Calu3 (cell line): ENCODE measurements around the gene ZSCAN5C. TPM values are rescaled to one million over a fixed set of nuclear protein-coding genes. Genes with fewer than 3 reads are reported as not detected.

Source experiments
- BruUV-seq: library from RNA; stranded (reverse); fragments of 400-500 nt; replicated peaks from 2 replicates; lab custom pipeline; 2021; lab: Mats Ljungman, UMichigan
- CTCF ChIA-PET: fragments of 300-600 bp; sonication (Branson Sonifier 250); formaldehyde crosslinking; loops from one replicate; lab custom pipeline; 2022; ENCODE audit warnings: antibody characterized with exemption; lab: Charles Lee
- DNase-seq: peaks from one replicate; pipeline ENCODE4 v3.0.0; 2022
- H3K27ac Mint-ChIP-seq: one replicate; pipeline ENCODE4 v1.8.0; 2022; ENCODE audit warnings: mixed read lengths; ENCODE audit not compliant: unreplicated experiment
- H3K27me3 Mint-ChIP-seq: one replicate; pipeline ENCODE4 v1.8.0; 2022; ENCODE audit warnings: mixed read lengths; ENCODE audit not compliant: unreplicated experiment
- H3K36me3 Mint-ChIP-seq: one replicate; pipeline ENCODE4 v1.8.0; 2022; ENCODE audit warnings: mild to moderate bottlenecking, moderate library complexity, mixed read lengths; ENCODE audit not compliant: insufficient read depth, unreplicated experiment
- H3K4me1 Mint-ChIP-seq: one replicate; pipeline ENCODE4 v1.8.0; 2022; ENCODE audit warnings: mild to moderate bottlenecking, low read depth, mixed read lengths; ENCODE audit not compliant: unreplicated experiment
- H3K4me3 Mint-ChIP-seq: one replicate; pipeline ENCODE4 v1.8.0; 2022; ENCODE audit warnings: mild to moderate bottlenecking, low read depth, moderate library complexity, mixed read lengths; ENCODE audit not compliant: unreplicated experiment
- H3K9me3 Mint-ChIP-seq: one replicate; pipeline ENCODE4 v1.8.0; 2022; ENCODE audit warnings: low read depth, mixed read lengths; ENCODE audit not compliant: unreplicated experiment
- intact Hi-C: fragments of 100-400 bp; cut with micrococcal nuclease; formaldehyde crosslinking; loops from one replicate; pipeline ENCODE4 v1.10.0; 2022; ENCODE audit not compliant: unreplicated experiment
- total RNA-seq: library from RNA; stranded (reverse); gene quantifications from 2 replicates; pipeline ENCODE4 v1.2.3, GENCODE V29; 2022
- TF ChIP-seq, protein P1 (sequence below): fragments of 200-600 bp; IDR thresholded peaks from one replicate; pipeline ENCODE4 v1.8.0; 2022; ENCODE audit warnings: antibody characterized with exemption; ENCODE audit not compliant: unreplicated experiment

The ZSCAN5C gene
- total RNA-seq, 1 experiment from 2014 or later = not detected

DNA sequence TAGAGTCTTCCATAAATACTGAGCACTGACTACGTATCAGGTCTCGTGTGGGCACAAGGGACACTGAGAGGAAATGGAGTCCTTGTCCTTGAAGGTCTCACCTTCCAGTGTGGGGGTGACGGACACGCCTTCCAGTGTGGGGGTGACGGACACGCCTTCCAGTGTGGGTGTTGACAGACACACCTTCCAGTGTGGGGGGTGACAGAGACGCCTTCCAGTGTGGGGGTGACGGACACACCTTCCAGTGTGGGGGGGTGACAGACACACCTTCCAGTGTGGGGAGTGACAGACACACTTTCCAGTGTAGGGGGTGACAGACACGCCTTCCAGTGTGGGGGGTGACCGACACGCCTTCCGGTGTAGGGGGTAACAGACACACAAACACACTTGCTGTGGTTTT is 56.2 kb downstream of the ZSCAN5C start:
- CTCF ChIA-PET = interaction anchor here (2.4 kb wide), 1 partner anchor 75 kb away, joined by 6 read pairs; no protein-coding TSS in a partner anchor
- DNase-seq = no peak
- TF ChIP-seq, protein P1, sequence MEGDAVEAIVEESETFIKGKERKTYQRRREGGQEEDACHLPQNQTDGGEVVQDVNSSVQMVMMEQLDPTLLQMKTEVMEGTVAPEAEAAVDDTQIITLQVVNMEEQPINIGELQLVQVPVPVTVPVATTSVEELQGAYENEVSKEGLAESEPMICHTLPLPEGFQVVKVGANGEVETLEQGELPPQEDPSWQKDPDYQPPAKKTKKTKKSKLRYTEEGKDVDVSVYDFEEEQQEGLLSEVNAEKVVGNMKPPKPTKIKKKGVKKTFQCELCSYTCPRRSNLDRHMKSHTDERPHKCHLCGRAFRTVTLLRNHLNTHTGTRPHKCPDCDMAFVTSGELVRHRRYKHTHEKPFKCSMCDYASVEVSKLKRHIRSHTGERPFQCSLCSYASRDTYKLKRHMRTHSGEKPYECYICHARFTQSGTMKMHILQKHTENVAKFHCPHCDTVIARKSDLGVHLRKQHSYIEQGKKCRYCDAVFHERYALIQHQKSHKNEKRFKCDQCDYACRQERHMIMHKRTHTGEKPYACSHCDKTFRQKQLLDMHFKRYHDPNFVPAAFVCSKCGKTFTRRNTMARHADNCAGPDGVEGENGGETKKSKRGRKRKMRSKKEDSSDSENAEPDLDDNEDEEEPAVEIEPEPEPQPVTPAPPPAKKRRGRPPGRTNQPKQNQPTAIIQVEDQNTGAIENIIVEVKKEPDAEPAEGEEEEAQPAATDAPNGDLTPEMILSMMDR = no peak
- Mint-ChIP-seq H3K36me3 (no peaks in the 10 kb centered on the region), H3K9me3 (no peaks in the 10 kb centered on the region), H3K27me3 (no peaks in the 10 kb centered on the region), H3K4me1 (no peaks in the 10 kb centered on the region), H3K27ac (no peak overlapping the region), H3K4me3 (no peak overlapping the region)
- no TSS peak for BruUV-seq
- intact Hi-C loops = no loop called here

Other genes with a start within 250 kb of the ZSCAN5C start
- gene NLRP5, start 215.5 kb upstream of the ZSCAN5C start, total RNA-seq = not detected in 2 replicates
- 68.5 and 77.3 TPM in 2 replicates for gene ZNF787, start 81.0 kb upstream of the ZSCAN5C start, total RNA-seq
- 78.6 and 79.1 TPM in 2 replicates for gene ZNF444, start 61.0 kb upstream of the ZSCAN5C start, total RNA-seq
- not detected in 2 replicates for gene GALP, start 26.3 kb upstream of the ZSCAN5C start, total RNA-seq
- not detected in 2 replicates for gene ZSCAN5B, start 4.5 kb upstream of the ZSCAN5C start, total RNA-seq
- gene EDDM13, start 70.5 kb downstream of the ZSCAN5C start, total RNA-seq = not detected in 2 replicates
- gene ZSCAN5A, start 112.6 kb downstream of the ZSCAN5C start, total RNA-seq = 13.5 and 14.9 TPM in 2 replicates
- gene ZNF582, start 191.3 kb downstream of the ZSCAN5C start, total RNA-seq = 1.5 and 1.7 TPM in 2 replicates
- 2.3 and 3.8 TPM in 2 replicates for gene ZNF583, start 202.1 kb downstream of the ZSCAN5C start, total RNA-seq